HepG2 (cell line): ENCODE measurements around the gene PPP1R12B.
"Not testable (repeated sequence)": the region's sequence is repeated elsewhere in the genome, so short reads cannot be mapped to it uniquely, and the experiment has no call there.

Experiments used
- ERF ChIP-seq: IDR thresholded peaks from 2 replicates; pipeline ENCODE4 v1.6.1; 2018; ENCODE audit warnings: missing biosample characterization, missing genetic modification reagents
- KLF16 ChIP-seq, 2 experiments: sonication (generic) in 1 of 2; formaldehyde crosslinking in 1 of 2; IDR thresholded peaks; 2 replicates each; pipeline versions ENCODE4 v1.6.1 to v1.8.0; 2016 to 2023; ENCODE audit warnings: missing genetic modification reagents in 2 of 2, missing compliant biosample characterization in 1 of 2
- POLR2A ChIP-seq, 2 experiments: IDR thresholded peaks; 2 replicates each; pipeline ENCODE4 v1.6.1; 2011; ENCODE audit warnings: low read depth in 2 of 2, low read length in 2 of 2, mild to moderate bottlenecking in 1 of 2, moderate library complexity in 1 of 2; ENCODE audit not compliant: insufficient read depth in 1 of 2
- POLR2AphosphoS5 ChIP-seq: IDR thresholded peaks from 2 replicates; pipeline ENCODE4 v1.6.1; 2012; ENCODE audit warnings: low read depth, low read length
- SIN3A ChIP-seq: IDR thresholded peaks from 2 replicates; pipeline ENCODE4 v1.6.1; 2011; ENCODE audit warnings: low read depth, mild to moderate bottlenecking, control low read depth, low read length, borderline replicate concordance
- ZBTB8A ChIP-seq: sonication (generic); formaldehyde crosslinking; IDR thresholded peaks from 2 replicates; pipeline ENCODE4 v1.4.0; 2020; ENCODE audit warnings: mild to moderate bottlenecking, low read depth, missing genetic modification reagents, borderline replicate concordance
- ZNF12 ChIP-seq: sonication (generic); formaldehyde crosslinking; IDR thresholded peaks from 2 replicates; pipeline ENCODE4 v1.5.0; 2020; ENCODE audit warnings: missing genetic modification reagents
- TF ChIP-seq, protein P1 (sequence below): sonication (generic); formaldehyde crosslinking; IDR thresholded peaks from 2 replicates; pipeline ENCODE4 v1.4.0; 2020; ENCODE audit warnings: missing genetic modification reagents
- TF ChIP-seq, protein P2 (sequence below): sonication (generic); formaldehyde crosslinking; IDR thresholded peaks from 2 replicates; pipeline ENCODE4 v1.5.1; 2020; ENCODE audit warnings: mild to moderate bottlenecking, missing genetic modification reagents, moderate library complexity
- TF ChIP-seq, protein P3 (sequence below): sonication (generic); formaldehyde crosslinking; IDR thresholded peaks from 2 replicates; pipeline ENCODE4 v1.4.0; 2020; ENCODE audit warnings: missing genetic modification reagents, mild to moderate bottlenecking, borderline replicate concordance
- TF ChIP-seq, protein P4 (sequence below), 2 experiments: sonication (generic) in 1 of 2; formaldehyde crosslinking in 1 of 2; IDR thresholded peaks; 2 replicates each; pipeline versions ENCODE4 v1.5.1 to v1.6.1; 2011 to 2020; ENCODE audit warnings: borderline replicate concordance in 1 of 2, low read depth in 1 of 2, low read length in 1 of 2, mild to moderate bottlenecking in 1 of 2, missing genetic modification reagents in 1 of 2, moderate library complexity in 1 of 2
- TF ChIP-seq, protein P5 (sequence below): sonication (generic); formaldehyde crosslinking; IDR thresholded peaks from 2 replicates; pipeline ENCODE4 v1.5.0; 2020; ENCODE audit warnings: mild to moderate bottlenecking, missing genetic modification reagents, moderate library complexity
- TF ChIP-seq, protein P6 (sequence below): sonication (generic); formaldehyde crosslinking; IDR thresholded peaks from 2 replicates; pipeline ENCODE4 v1.8.0; 2022; ENCODE audit warnings: missing genetic modification reagents, mild to moderate bottlenecking, inconsistent platforms, borderline replicate concordance

DNA sequence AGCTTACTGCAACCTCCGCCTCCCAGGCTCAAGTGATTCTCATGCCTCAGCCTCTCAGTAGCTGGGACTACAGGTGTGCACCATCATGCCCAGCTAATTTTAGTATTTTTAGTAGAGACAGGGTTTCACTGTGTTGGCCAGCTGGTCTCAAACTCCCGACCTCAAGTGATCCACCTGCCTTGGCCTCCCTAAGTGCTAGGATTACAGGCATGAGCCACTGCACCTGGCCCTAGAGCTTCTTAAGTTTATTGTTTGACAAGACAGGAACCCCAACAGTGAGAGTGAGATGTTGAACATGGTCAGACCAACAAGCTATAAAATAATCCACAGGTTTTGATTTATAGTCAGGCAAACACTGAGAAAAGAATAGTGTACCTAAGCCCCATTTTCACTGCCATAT is 83.8 kb downstream of the PPP1R12B start:
- not testable (repeated sequence) for TF ChIP-seq POLR2A (IDR thresholded peaks at IDR 0.05; ENCODE audit: insufficient read depth in 1 of 2, low read depth in 2 of 2, low read length in 2 of 2); ZBTB8A (CRISPR knock-in tag); KLF16 (CRISPR knock-in tag; IDR thresholded peaks at IDR 0.05); ZNF12; SIN3A; POLR2AphosphoS5; ERF
- TF ChIP-seq, protein P1, sequence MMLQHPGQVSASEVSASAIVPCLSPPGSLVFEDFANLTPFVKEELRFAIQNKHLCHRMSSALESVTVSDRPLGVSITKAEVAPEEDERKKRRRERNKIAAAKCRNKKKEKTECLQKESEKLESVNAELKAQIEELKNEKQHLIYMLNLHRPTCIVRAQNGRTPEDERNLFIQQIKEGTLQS (CRISPR knock-in tag), result not testable (repeated sequence)
- TF ChIP-seq, protein P2, sequence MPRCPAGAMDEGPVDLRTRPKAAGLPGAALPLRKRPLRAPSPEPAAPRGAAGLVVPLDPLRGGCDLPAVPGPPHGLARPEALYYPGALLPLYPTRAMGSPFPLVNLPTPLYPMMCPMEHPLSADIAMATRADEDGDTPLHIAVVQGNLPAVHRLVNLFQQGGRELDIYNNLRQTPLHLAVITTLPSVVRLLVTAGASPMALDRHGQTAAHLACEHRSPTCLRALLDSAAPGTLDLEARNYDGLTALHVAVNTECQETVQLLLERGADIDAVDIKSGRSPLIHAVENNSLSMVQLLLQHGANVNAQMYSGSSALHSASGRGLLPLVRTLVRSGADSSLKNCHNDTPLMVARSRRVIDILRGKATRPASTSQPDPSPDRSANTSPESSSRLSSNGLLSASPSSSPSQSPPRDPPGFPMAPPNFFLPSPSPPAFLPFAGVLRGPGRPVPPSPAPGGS (CRISPR knock-in tag), result not testable (repeated sequence)
- TF ChIP-seq, protein P3, sequence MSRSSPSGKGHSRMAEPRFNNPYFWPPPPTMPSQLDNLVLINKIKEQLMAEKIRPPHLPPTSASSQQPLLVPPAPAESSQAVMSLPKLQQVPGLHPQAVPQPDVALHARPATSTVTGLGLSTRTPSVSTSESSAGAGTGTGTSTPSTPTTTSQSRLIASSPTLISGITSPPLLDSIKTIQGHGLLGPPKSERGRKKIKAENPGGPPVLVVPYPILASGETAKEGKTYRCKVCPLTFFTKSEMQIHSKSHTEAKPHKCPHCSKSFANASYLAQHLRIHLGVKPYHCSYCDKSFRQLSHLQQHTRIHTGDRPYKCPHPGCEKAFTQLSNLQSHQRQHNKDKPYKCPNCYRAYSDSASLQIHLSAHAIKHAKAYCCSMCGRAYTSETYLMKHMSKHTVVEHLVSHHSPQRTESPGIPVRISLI, result not testable (repeated sequence)
- TF ChIP-seq, protein P4, sequence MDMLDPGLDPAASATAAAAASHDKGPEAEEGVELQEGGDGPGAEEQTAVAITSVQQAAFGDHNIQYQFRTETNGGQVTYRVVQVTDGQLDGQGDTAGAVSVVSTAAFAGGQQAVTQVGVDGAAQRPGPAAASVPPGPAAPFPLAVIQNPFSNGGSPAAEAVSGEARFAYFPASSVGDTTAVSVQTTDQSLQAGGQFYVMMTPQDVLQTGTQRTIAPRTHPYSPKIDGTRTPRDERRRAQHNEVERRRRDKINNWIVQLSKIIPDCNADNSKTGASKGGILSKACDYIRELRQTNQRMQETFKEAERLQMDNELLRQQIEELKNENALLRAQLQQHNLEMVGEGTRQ (IDR thresholded peaks at IDR 0.05; ENCODE audit: low read depth, low read length), result not testable (repeated sequence)
- TF ChIP-seq, protein P4 (CRISPR knock-in tag; IDR thresholded peaks at IDR 0.05; ENCODE audit: borderline replicate concordance), result not testable (repeated sequence)
- TF ChIP-seq, protein P5, sequence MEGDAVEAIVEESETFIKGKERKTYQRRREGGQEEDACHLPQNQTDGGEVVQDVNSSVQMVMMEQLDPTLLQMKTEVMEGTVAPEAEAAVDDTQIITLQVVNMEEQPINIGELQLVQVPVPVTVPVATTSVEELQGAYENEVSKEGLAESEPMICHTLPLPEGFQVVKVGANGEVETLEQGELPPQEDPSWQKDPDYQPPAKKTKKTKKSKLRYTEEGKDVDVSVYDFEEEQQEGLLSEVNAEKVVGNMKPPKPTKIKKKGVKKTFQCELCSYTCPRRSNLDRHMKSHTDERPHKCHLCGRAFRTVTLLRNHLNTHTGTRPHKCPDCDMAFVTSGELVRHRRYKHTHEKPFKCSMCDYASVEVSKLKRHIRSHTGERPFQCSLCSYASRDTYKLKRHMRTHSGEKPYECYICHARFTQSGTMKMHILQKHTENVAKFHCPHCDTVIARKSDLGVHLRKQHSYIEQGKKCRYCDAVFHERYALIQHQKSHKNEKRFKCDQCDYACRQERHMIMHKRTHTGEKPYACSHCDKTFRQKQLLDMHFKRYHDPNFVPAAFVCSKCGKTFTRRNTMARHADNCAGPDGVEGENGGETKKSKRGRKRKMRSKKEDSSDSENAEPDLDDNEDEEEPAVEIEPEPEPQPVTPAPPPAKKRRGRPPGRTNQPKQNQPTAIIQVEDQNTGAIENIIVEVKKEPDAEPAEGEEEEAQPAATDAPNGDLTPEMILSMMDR, result not testable (repeated sequence)
- TF ChIP-seq, protein P6, sequence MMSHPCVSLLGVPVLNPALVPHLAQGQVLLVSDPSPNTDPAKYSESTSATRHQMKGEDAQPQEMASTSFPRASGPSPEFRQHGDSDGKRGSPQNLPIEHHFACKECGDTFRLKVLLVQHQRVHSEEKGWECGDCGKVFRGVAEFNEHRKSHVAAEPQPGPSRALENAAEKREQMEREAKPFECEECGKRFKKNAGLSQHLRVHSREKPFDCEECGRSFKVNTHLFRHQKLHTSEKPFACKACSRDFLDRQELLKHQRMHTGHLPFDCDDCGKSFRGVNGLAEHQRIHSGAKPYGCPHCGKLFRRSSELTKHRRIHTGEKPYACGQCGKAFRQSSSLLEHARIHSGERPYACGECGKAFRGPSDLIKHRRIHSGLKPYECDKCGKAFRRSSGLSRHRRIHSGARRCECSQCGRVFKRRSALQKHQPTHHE, result not testable (repeated sequence)
